Right hindlimb (tissue), 1 donor: Measurements from ENCODE around the gene GMEB2.
A peak's percentile ranks its signal among the peaks of the same experiment; 100 is the strongest.

Source experiments
- DNase-seq: peaks from one replicate; pipeline ENCODE4 v3.0.0-alpha.2; 2018

The GMEB2 gene

DNA sequence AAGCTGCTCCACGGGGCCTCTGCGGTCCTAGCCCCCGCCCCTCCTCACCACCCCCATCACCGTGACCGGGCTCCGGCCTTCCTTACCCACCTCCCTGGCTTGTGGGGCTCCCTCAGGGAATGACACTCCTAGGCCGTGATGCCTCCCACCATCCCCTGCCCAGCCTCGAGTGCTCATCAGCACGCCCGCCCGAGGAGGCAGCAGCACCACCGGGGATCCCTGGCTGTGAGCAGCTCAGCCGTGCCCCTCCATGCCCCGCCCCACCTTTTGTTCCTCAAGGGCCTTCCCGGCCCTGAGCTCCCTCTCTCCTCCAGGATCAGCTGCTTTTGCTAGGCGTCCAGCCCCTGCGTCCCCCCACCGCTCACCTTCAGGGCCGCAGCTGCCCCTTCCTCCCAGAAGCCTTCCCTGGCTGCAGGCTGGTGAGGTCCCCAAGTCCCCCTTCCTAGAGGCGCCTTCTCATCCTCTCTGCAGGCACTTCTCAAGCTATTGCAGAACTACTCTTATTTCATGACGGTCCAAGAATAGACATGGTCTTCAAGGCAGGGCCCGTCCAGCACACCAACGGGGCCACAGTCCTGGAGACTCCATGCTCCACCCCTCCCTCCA lies 69.9 kb downstream of the GMEB2 start:
- DNase-seq, result no peak

DNA sequence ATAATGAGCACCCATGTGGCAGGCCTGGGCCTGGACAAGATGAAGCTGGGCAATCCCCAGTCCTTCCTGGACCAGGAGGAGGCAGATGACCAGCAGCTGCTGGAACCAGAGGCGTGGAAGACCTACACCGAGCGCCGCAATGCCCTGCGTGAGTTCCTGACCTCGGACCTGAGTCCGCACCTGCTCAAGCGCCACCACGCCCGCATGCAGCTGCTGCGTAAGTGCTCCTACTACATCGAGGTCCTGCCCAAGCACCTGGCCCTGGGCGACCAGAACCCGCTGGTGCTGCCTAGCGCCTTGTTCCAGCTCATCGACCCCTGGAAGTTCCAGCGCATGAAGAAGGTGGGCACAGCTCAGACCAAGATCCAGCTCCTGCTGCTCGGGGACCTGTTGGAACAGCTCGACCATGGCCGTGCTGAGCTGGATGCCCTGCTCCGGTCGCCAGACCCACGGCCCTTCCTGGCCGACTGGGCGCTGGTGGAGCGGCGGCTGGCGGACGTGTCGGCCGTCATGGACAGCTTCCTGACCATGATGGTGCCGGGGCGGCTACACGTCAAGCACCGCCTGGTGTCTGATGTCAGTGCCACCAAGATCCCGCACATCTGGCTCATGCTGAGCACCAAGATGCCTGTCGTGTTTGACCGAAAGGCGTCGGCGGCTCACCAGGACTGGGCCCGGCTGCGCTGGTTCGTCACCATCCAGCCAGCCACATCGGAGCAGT lies 71.1 kb downstream of the GMEB2 start:
- no peak for DNase-seq

DNA sequence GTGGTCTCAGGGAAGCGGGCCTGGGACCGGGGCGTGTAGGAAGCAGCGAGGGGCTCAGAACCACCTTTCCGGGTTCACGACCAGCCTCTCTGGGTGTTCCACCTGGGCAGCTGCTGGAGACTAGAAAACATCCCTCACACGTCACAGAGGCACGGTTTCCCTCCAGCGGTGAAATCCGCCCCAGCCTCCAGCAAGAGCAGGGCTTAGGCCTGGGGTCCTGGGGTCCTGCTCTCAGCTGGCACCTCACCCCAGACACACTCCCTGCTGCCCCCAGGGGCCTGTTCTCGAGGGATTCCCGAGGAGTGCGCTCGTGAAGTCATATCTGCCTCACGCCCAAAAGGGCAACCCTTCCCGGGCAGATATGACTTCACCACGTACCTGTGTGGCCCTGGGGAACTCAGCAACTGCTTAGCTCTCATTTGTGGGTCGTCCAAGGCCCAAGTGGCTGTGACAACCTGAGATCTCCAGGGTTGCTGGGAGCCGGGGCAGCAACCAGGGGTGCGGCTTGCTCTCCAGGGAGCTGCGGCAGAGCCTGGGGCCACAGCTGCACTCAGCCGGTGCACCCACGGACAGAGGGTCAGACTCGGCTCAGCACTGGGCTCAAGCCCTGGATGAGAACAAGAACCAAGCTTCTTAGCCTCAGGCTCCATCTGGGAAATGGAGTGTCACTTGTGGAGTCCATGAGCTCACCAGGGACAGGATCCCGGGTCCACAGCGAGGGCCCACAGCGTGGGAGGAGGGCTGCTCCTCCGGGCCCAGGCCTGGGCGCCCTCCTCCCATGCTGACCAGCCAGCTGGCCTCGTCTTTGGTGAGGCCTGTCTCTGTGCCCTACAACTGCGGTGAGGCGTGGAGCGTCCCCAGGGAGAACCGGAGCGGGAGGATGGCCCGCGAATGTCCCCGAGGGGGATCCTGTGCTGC lies 72.3 kb downstream of the GMEB2 start:
- no peak for DNase-seq

DNA sequence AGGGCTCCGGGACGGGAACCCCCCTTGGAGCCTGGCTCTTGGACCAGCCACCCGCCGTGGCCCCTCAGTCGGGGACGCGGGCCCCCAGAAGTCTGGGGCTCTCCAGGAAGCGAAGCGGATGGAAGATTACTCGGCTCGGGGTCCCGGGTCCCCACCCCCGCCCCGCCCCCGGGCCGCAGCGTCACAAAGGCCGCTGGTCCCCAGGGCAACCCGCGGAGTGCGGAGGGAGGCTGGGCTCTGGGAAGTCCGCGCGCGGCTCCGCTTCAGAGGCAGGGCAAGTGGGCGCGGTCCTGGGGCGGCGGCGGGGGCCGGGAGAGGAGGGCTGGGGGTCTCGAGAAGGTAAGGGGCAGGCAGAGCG lies 73.0 kb downstream of the GMEB2 start, which contains the start of gene FNDC11:
FNDC11 (plus strand) TSS at position 227 of the 358 bp plus-strand sequence. CDS start 1,505 bp downstream, outside the sequence.
- no peak for DNase-seq

DNA sequence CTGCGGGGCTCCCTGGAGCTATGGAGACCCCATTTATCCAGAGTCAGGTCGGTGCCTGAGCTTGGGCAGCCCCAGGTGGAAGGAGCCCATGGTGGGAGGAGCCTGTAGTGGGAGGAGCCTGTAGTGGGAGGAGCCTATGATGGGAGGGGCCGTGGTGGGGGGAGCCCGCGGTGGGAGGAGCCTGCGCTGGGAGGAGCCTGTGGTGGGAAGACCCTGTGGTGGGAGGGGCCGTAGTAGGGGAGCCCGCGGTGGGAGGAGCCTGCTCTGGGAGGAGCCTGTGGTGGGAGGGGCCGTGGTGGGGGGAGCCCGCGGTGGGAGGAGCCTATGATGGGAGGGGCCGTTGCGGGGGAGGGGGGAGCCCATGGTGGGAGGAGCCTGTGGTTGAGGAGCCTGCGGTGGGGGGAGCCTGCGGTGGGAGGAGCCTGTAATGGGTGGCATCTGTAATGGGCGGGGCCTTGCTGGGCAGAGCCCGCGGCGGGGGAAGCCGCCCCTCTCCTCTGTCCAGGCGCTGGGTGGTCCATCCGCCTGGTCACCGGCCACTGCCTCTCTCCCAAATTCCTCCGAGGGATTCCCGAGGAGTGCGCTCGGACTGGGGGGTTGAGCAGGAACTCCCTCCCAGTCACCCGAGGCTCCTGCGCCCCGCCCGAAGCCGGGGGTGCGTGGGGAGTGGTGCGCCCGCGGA lies 73.5 kb downstream of the GMEB2 start:
- DNase-seq, result peak; percentile 77

DNA sequence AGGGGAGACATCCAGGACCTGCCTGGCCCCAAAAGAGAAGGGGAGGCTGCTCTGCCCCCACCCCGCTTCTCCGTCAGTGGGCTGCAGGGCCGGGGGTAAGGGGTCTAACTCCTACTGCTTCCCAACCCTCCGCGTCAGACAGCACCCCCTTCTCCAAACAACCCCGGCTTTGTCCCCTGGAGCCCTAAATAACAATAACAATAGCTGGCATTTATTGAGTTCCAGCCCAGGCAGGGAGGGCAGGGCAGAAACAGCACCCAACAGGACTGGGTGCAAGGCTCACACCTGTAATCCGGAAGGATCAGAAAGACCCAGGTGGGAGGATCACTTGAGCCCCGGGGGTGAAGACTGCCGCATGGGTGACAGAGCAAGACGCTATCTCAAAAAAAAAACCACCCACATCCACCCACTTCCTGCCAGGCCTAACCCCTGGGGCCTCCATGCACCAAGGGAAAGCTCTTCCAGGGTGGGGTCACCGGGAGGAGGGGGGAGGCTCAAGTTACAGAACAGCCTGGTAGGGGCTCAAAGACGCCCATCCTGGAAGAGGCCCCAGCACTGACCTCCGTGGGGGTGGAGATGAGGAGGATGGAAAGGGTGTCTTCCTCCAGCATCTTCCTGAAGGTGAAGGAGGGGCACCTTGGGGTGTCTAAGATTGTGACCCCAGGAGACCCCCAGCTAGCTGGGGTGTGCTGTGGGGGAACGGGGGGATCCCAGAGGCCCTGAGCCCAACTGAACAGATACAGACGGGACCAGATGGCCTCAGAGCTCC lies 74.2 kb downstream of the GMEB2 start:
- no peak for DNase-seq

DNA sequence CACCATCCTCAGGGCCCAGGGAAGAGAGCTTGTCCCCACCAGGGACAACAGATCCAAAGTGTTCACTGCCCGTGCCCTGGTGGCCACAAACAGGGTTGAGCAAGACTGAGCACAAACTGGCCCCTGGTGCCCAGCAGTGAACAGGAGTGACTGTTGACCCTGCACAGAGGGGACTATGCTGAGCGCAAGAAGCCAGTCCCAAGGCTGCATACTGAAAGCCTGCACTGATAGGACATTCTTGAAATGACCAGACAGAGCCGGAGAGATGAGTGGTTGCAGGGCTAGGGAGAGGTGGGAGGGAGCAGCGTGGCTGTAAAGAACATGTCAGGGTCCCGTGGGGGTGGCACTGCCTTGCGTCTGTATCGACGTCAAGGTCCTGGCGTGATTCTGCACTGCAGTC lies 75.8 kb downstream of the GMEB2 start:
- DNase-seq, result no peak

DNA sequence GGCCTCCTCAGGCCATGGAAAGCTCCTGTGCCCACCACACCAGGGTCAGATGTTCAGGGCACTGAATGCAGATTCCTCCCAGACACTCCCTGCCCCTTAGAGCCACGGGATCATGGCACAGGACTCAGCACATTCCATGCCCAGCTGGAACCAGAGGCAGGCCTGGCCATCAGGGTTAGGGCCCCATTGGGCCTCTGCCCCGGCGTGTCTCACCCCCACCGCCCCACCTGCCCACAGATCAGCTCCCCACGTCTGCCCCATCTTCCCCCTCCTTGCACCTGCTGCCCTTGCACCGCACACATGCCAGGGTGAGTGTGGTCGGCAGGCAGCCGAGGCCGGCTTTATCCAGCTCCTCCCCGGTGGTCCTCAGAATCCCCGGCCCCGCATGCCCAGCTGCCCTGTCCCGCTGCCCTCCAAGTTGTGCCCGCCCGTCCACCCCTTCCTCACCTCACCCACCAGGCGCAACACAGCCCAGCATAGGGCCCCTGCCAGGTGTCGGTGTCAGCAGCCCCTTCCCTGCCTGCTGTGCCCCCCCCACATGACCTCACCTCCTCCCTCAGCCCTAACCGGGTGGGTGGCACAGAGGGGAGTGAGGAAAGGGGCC lies 77.1 kb downstream of the GMEB2 start:
- no peak for DNase-seq

DNA sequence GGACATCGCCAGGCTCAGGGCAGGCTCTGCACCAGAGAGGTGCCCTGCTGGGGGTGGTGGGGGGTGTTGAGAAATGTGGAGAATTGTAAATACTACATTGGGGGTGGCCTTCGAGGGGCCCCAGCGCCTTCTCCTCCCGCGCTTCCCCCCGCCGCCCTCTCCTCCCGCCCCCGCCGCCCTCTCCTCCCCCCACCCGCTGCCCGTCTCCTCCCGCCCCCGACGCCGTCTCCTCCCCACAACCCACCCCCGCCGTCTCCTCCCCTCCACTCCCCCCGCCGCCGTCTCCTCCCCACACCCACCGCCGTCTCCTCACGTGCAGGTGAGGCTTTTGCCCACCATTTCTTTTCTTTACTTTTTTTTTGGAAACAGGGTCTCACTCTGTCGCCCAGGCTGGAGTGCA lies 77.9 kb downstream of the GMEB2 start:
- no peak for DNase-seq

DNA sequence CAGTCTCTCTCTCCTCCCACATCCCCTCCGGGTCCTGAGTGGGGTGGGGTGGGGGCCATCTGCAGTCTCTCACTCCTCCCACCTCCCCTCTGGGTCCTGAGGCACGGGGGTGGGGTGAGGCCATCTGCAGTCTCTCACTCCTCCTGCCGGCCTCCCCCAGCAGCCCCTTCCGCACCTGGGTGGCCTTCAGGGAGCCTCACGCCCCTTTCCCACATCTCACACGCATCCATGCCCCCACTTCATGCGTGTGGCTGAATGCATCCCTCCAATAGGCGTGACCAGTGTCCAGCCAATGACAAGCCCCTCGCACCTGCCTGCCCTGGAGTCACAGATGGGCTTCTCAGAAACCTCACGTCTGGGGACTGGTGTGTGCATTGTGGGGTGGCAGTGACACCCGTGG lies 78.4 kb downstream of the GMEB2 start:
- no peak for DNase-seq

DNA sequence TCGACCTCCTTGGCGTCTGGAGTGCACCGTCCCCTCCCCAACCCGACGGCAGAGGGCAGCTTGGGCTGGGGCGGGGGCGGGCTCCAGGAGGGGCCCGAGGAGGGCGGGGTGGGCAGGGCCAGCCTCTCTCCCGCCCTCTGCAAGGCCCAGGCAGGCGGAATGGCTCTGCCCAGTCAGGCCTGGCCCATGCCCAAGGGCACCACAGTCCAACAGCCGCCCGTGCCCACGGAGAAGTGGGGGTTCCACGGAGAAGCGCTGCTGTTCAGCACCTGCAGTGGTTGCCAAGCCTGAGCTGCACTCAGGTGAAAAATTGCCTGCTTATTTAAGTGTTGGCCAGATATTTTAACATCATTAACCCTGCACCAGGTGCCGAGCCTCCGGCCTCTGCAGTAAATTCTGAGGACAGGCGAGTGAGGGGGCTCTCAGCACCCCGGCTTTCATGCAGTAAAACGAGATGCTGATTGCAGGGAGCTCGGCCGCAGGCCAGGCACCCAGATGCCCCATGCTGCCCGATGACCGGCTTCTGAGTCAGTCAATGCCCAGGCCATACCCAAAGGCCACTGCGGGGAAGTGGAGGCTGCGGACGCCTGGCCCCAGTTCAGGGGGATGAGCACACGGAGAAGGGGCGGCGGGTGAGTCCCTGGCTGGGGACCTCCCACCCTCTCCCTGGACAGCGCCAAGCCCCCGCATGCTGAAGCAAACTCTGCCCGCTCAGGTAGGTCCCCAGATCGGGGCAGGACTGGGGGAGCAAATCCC lies 79.0 kb downstream of the GMEB2 start, which contains the start of gene SRMS:
SRMS (minus strand) TSS at position 25 of the 756 bp plus-strand sequence. CDS start 286 bp downstream, outside the sequence.
- no peak for DNase-seq

DNA sequence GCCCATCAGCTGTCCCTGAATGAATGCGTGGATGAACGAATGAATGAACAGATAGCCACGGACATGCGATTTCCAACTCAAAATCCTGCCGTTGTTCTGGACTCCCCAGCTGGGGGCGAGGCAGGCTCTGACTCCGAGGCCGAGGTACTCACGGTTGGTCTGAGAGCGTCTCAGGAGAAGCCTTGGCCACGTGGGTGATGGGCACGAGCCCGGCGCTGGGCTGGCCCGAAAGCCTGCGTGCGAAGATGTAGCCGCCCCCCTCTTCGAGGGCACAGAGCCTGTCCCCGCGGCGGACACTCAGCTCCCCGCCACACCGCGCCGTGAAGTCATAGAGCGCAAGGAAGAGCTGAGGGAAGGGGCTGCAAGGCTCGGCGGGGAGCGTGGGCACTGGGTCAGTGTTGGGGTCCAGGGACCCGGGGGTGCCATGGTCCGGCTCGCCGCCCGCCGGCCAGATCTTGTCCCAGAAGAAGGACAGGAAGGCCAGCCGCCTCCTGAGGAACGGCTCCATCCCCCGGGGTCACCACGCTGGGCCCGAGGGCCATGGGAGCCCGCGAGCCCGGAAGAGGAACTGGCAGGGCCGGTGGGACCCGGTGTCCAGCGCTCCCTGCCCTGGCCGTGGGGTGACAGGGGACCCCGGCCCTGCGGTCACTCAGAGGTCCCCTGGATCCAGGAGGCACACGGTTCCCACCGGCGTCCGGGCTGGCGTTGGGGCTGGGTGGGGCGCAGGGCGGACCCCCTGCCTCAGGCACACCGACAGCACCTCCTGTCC lies 79.8 kb downstream of the GMEB2 start:
- no peak for DNase-seq

DNA sequence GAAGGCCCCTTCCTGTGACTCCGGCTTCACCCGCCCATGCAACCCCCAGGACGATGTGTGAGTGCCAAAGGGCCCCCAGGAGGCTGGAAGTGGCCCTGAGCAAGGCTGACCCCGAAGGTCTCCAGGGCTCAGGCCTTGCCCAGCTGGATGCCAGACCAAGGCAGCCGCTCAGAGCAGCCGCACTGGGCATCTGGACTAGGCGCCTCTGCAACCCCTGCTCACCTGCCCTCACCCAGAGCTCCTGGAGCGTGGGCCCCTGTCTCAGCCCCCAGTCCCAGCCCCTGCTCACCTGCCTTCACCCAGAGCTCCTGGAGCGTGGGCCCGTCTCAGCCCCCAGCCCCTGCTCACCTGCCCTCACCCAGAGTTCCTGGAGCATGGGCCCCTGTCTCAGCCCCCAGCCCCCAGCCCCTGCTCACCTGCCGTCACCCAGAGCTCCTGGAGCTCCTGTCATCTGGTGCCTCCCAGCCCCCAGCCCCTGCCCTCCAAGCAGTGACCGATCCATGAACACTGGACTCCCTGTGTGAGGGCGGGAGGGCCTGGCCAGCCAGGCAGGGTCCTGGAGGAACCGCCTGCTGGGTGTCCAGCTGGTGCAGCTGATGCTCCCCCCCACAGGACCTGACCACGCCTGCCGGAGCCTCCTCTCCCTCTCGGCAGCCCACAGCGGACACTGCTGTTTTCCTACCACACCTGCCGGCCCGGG lies 80.5 kb downstream of the GMEB2 start:
- DNase-seq, result no peak

DNA sequence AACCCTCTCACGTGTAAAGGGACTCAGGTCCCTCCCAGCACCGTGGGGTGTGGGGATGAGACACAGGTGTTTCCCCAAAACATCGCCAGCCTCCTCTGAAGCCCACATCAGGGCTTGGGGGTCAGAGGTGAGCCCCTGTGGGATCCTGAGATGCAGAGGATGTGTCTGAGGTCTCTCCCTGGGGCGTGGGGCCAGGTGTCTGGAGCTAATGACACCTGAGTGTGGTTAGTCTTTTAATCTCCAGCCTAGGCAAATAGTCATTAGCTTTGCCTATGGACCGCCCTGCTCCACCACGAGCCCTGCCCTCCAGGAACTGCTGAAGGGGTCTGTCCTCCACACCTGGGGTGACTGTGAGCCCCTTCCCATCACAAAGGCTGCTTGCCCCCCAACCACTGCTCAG lies 81.1 kb downstream of the GMEB2 start:
- DNase-seq, result no peak

DNA sequence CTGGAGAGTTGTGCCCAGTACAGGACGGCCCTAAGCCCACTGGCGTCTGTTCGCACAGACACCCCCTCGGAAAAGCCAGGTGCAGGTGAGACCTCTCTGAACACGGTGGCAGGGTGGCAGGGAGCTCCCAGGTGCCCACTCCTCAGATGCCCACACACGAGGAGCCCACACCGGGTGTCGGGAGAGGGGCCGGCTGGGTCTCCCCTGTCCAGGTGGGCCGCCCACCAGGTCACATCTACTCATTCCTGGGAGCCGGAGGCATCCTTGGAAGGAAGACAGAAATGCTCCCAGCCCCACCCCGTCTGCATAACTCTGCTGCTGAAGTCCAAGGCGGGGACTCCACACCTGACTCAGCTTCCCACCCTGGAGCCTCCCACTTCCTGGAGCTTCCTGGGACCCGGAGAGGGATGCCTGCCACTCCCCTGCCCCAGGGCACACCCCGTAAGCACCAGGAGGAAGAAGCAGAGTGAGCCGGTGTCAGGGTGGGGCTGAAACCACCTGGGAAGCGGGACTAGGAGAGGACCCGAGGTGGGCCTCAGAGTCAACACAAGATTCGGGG lies 81.9 kb downstream of the GMEB2 start:
- DNase-seq, result no peak

DNA sequence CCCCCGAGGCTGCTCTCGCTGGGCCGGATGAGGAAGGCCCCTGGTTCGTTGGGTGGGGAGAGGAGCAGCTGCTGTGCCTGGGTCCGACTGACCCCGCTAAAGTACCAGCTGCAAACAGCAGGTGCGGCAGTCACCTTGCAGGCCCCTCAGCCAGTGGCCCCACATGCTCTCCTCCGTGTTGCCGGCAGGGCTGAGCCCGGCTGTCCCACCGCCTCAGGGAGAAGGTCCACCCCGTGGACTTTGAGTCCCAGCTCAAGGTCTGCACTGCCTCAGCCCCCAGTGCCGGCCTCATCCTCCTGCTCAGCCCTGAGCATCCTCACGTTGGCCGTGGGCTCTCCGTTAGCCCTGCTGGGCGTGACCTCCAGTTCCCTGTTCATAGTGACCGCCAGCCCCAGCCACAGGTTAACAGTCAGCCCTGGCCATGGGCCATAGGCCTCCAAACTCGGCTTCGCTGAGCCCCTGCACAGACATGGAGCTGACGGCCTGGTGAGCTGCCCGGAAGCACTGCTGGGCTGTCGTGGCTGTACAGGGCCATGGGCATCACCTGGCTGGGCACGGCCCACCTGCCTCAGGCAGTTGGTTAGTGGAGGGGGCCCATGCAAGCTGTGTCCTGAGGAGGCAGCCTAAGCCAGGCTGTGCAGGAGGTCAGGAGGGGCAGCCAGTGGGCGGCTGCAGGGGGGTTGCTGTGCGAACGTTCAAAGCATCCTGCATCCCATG lies 82.5 kb downstream of the GMEB2 start:
- DNase-seq, result no peak

DNA sequence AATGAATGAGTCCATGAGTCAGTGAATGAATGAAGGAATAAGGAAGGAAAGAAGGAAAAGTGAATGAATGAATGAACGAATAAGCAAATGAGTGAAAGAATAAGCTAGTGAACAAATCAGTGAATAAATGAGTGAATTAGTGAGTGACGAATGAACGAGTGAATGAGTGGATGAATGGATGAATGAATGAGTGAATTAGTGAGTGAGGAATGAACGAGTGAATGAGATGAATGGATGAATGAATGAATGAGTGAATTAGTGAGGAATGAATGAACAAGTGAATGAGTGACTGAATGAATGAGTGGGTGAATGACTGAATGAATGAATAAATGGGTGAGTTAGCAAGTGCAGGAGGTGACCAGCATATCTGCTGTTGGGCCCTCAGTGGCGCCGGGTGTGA lies 83.2 kb downstream of the GMEB2 start:
- no peak for DNase-seq

DNA sequence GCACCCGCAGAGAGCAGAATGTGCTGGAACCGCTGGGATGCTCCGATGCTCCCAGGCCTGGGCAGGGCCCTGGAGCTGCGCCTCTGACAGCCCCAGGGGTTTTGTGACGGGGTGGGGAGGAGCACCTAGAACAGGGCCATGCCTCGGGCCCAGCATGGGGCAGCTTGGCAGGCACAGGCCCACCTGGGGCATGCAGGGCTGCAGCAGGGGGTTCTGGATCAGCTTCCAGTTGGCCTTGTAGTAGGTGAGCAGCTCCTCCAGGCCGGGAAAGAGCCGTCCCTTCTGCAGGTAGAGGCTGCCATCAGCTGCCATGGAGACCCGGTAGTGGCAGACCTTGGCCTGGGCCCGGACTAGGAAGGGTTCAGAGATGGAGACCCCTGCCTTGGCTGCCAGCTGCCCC lies 83.8 kb downstream of the GMEB2 start:
- DNase-seq, result no peak

DNA sequence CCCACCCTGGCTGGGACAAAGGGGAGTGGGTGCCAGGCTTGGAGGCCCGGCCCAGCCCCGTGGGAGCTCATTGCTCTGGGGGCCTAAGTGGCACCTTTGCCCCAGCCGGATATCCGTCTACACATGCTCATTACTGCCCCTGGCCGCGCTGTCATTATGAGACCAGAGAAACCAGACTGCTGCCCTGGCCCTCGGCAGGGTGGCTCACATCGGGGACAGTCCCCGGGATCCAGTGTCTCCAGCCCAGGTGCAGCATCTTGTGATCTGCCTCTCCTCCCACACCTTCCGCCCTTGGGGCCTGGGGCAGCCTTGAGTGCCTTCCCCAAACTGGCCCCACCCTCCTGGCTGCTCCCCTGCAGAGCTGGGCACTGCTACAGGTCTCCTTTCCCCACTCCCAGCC lies 84.2 kb downstream of the GMEB2 start:
- no peak for DNase-seq
